Breast epithelium (tissue), 4 donors: ENCODE data around the gene NUDT21. TPM values are rescaled to one million over a fixed set of nuclear protein-coding genes. Genes with fewer than 3 reads are reported as not detected.

ENCODE experiments used
- DNase-seq, 2 donors: peaks; one replicate each; pipeline ENCODE4 v3.0.0-alpha.2; 2019; ENCODE audit warnings: low spot score in 2 of 2
- H3K27ac ChIP-seq, 2 donors: fragments of 200-600 bp; sonication (generic) in 1 of 2; one replicate each; pipeline ENCODE4 v1.5.1; 2016 to 2019; ENCODE audit warnings: mild to moderate bottlenecking in 1 of 2
- H3K27me3 ChIP-seq, 2 donors: fragments of 200-600 bp; sonication (generic) in 1 of 2; one replicate each; pipeline versions ENCODE4 v1.5.1 to v1.6.0; 2017 to 2019; ENCODE audit warnings: control low read depth in 1 of 2, mild to moderate bottlenecking in 1 of 2
- H3K36me3 ChIP-seq: fragments of 200-600 bp; one replicate; pipeline ENCODE4 v1.5.1; 2019
- H3K4me1 ChIP-seq, 2 donors: fragments of 200-600 bp; sonication (generic); one replicate each; pipeline ENCODE4 v1.5.1; 2016 to 2019; ENCODE audit warnings: control low read depth in 1 of 2
- H3K4me3 ChIP-seq, 3 donors: fragments of 200-600 bp; sonication (generic); 1 replicate in 2 of 3; 2 replicates in 1 of 3; pipeline ENCODE4 v1.5.1; 2016 to 2019; ENCODE audit warnings: mild to moderate bottlenecking in 3 of 3, moderate library complexity in 2 of 3
- H3K9me3 ChIP-seq, 2 donors: fragments of 200-600 bp; sonication (generic) in 1 of 2; one replicate each; pipeline ENCODE4 v1.5.1; 2016 to 2019; ENCODE audit warnings: control low read depth in 1 of 2
- POLR2A ChIP-seq: fragments of 450-650 bp; IDR thresholded peaks from one replicate; pipeline ENCODE4 v1.6.1; 2016; ENCODE audit warnings: antibody characterized with exemption, mild to moderate bottlenecking, moderate library complexity
- POLR2AphosphoS5 ChIP-seq, 3 donors: sonication (generic); formaldehyde crosslinking; IDR thresholded peaks; one replicate each; pipeline ENCODE4 v1.6.1; 2017; ENCODE audit warnings: antibody characterized with exemption in 3 of 3
- intact Hi-C: fragments of 100-400 bp; cut with DNase I; formaldehyde crosslinking; loops from one replicate; pipeline ENCODE4 v1.15.1; 2023; ENCODE audit warnings: low total_unique reads
- total RNA-seq, 3 donors: library from RNA; depleted of rRNA; stranded (reverse); fragments of >200 nt; gene quantifications; one replicate each; pipeline ENCODE4 v1.1.0, GENCODE V29; 2016
- TF ChIP-seq, protein P1 (sequence below), 3 donors: fragments of 450-650 bp; IDR thresholded peaks; one replicate each; pipeline ENCODE4 v1.5.1; 2016 to 2017; ENCODE audit warnings: antibody characterized with exemption in 3 of 3, mild to moderate bottlenecking in 3 of 3, moderate library complexity in 3 of 3

The NUDT21 gene
- total RNA-seq, 3 donors from 2014 or later: 53.9 to 65.3 (median 54.1) TPM

DNA sequence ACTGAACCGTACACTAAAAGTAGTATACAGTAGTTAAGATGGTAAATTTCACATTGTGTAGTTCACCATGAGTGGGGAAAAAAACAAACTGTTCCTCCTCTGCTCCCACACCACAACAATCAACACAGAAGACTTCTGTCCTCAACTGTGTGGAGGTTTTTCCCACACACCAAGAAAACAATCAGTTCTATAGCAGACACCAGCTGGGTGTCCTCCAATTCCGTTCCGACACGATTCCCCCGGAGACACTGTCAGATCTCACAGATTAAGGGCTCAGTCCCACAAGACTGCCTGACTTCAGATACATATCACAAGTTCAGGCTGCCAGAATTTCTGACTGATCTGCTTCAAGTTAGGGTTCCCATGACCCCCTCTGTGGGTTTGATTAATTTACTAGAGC, 36.9 kb upstream of the NUDT21 start:
- no peak for DNase-seq
- intact Hi-C loops: no loop called here
- no peaks in the 10 kb centered on the region for H3K9me3 ChIP-seq
- H3K4me1 ChIP-seq: no peaks in the 10 kb centered on the region
- H3K4me3 ChIP-seq: no peak overlapping the region
- H3K36me3 ChIP-seq: no peaks in the 10 kb centered on the region
- no peaks in the 10 kb centered on the region for H3K27me3 ChIP-seq
- no peak for TF ChIP-seq POLR2AphosphoS5 (IDR thresholded peaks at IDR 0.05)
- no peak for TF ChIP-seq POLR2A
- TF ChIP-seq, protein P1, sequence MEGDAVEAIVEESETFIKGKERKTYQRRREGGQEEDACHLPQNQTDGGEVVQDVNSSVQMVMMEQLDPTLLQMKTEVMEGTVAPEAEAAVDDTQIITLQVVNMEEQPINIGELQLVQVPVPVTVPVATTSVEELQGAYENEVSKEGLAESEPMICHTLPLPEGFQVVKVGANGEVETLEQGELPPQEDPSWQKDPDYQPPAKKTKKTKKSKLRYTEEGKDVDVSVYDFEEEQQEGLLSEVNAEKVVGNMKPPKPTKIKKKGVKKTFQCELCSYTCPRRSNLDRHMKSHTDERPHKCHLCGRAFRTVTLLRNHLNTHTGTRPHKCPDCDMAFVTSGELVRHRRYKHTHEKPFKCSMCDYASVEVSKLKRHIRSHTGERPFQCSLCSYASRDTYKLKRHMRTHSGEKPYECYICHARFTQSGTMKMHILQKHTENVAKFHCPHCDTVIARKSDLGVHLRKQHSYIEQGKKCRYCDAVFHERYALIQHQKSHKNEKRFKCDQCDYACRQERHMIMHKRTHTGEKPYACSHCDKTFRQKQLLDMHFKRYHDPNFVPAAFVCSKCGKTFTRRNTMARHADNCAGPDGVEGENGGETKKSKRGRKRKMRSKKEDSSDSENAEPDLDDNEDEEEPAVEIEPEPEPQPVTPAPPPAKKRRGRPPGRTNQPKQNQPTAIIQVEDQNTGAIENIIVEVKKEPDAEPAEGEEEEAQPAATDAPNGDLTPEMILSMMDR (IDR thresholded peaks at IDR 0.05): no peak
- H3K27ac ChIP-seq: no peak overlapping the region

DNA sequence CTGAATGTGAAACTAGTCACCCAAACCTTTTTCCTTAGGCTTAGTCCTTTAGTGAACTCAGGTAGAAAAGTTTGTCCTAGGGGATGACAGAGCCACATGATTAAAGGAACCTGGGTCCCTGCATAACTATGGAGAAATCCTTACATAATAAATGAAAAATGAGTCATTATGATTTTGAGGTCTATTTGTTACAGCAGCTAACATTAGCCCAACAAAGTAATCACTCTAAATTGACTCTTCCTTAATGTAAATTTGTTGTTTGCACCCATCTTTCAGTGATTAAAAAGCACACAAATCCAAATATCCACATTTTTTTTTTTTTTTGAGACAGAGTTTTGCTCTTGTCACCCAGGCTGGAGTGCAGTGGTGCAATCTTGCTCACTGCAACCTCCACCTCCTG, 32.3 kb upstream of the NUDT21 start:
- H3K36me3 ChIP-seq: no peaks in the 10 kb centered on the region
- no peaks in the 10 kb centered on the region for H3K9me3 ChIP-seq
- no peak overlapping the region for H3K4me3 ChIP-seq
- DNase-seq: no peak
- no peaks in the 10 kb centered on the region for H3K4me1 ChIP-seq
- TF ChIP-seq POLR2A: no peak
- TF ChIP-seq, protein P1 (IDR thresholded peaks at IDR 0.05): no peak
- no peak for TF ChIP-seq POLR2AphosphoS5 (IDR thresholded peaks at IDR 0.05)
- intact Hi-C loops: no loop called here
- no peaks in the 10 kb centered on the region for H3K27me3 ChIP-seq
- no peak overlapping the region for H3K27ac ChIP-seq

DNA sequence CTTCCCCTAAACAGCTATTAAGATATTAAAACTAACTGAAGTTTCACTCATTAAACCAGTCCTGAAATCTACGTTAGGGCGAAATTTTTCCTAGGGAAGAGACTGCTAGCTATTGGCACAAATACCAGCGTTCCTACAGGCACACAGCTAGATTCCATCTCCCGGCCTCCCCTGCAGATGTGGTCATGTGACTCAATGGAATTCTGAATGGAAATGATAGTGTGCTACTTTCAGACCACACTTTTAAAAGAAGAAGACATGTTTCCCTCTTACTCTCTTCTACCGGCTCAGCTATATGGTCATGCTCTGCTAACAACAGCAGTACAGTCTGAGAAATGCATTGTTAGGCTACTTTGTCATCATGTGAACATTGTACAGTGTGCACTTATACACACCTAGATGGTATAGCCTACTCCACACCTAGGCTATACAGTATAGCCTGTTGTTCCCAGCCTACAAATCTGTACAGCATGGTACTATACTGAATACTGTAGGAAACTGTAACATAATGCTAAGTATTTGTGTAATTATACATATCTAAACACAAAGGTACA, 31.6 kb upstream of the NUDT21 start:
- H3K27ac ChIP-seq: no peak overlapping the region
- no peak for DNase-seq
- TF ChIP-seq, protein P1 (IDR thresholded peaks at IDR 0.05): no peak
- no peak for TF ChIP-seq POLR2AphosphoS5 (IDR thresholded peaks at IDR 0.05)
- TF ChIP-seq POLR2A: no peak
- no peaks in the 10 kb centered on the region for H3K4me1 ChIP-seq
- H3K36me3 ChIP-seq: no peaks in the 10 kb centered on the region
- no peak overlapping the region for H3K4me3 ChIP-seq
- no peaks in the 10 kb centered on the region for H3K27me3 ChIP-seq
- H3K9me3 ChIP-seq: no peaks in the 10 kb centered on the region
- intact Hi-C loops: no loop called here

DNA sequence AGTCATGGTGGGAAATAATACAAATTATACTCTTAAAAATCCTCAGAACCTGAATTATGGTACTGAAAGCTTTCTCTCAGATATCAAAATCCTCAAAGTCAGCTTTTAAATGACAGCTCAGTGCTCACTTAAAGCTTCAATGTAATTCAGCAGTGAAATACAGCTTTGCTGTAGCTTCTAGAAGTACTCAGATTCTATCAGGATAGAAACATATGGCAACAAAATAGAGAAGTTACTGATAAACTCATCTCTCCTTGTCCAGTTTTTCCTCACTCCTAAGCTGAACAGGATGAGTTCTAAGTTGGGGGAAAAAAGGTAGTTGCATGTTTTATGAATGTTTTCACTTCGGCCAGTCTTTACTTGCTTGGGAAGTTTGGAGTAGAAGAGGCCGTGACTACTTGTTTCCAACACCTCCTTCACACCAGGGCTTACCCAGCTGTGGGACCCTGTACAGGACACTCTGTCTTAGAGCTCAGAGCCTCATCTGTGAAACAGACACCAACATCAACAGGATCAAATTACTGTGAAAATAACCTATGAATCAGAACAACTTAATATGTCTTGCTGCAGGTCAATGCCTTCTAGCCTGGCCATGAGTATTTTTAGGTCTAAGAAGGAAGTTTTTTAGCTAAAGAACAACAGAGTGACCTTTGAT, 30.5 kb upstream of the NUDT21 start:
- no peak for TF ChIP-seq POLR2A
- TF ChIP-seq, protein P1 (IDR thresholded peaks at IDR 0.05): no peak
- no peak for TF ChIP-seq POLR2AphosphoS5 (IDR thresholded peaks at IDR 0.05)
- DNase-seq: no peak
- Histone ChIP-seq H3K36me3 (no peaks in the 10 kb centered on the region), H3K27me3 (no peaks in the 10 kb centered on the region), H3K27ac (no peak overlapping the region), H3K9me3 (no peaks in the 10 kb centered on the region), H3K4me1 (no peaks in the 10 kb centered on the region), H3K4me3 (no peak overlapping the region)
- intact Hi-C loops: no loop called here

DNA sequence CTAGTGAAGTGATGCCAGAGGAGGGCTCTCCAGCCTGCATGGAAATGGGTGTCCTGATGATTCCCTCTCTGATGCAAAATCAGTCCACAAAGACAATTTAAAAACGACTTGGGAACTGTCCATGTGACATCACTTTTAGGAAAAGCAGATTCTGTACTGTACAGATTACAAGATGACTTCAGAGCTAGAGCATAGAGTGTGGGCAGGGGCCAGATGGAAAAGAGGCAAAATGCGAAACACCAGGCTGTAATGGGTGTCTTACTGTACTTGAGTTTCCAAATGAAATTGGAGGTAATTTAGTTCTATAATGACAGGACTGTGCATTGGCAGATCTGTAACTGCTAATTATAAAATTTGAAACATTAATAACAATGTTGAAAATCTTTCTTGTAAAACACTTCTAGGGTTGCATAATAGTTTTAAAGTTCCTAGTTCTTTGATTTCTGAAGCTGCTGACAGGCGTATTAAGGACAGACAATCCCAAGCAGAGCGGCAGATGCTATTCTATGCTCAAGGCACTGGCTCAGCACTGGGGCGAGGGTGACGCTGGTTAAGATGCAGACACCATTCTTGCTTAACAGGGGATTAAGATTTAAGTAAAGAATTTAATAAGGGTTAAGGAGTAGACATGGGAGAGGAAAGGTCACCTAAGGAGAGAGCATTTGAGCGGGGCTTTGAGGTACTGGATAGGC, 29.8 kb upstream of the NUDT21 start:
- H3K4me3 ChIP-seq: no peak overlapping the region
- no peak for DNase-seq
- TF ChIP-seq POLR2AphosphoS5 (IDR thresholded peaks at IDR 0.05) (no peak), POLR2A (no peak)
- TF ChIP-seq, protein P1 (IDR thresholded peaks at IDR 0.05): no peak
- no peaks in the 10 kb centered on the region for H3K9me3 ChIP-seq
- no peaks in the 10 kb centered on the region for H3K27me3 ChIP-seq
- no peak overlapping the region for H3K27ac ChIP-seq
- intact Hi-C loops: no loop called here
- no peaks in the 10 kb centered on the region for H3K36me3 ChIP-seq
- H3K4me1 ChIP-seq: no peaks in the 10 kb centered on the region
